Upper lobe of left lung (tissue), 6 donors: ENCODE measurements around the gene KLK15. TPM values are rescaled to one million over a fixed set of nuclear protein-coding genes. Genes with fewer than 3 reads are reported as not detected.
"Not testable (repeated sequence)": the region's sequence is repeated elsewhere in the genome, so short reads cannot be mapped to it uniquely, and the experiment has no call there.

Experiments used
- ATAC-seq, 2 donors: fragments of 200-7000 bp; cut with Tn5 transposase; one replicate each; pipeline ENCODE4 v1.9.1; 2022; ENCODE audit warnings: mild to moderate bottlenecking in 2 of 2, moderate library complexity in 2 of 2; ENCODE audit not compliant: low FRiP score in 2 of 2
- DNase-seq, 2 donors: peaks; one replicate each; pipeline ENCODE4 v3.0.0-alpha.2; 2019 to 2020
- H3K27ac ChIP-seq, 4 donors: fragments of 200-600 bp; sonication (generic); one replicate each; pipeline ENCODE4 v1.5.1; 2016 to 2019
- H3K27me3 ChIP-seq, 4 donors: fragments of 200-600 bp; sonication (generic); one replicate each; pipeline ENCODE4 v1.5.1; 2017 to 2019
- H3K36me3 ChIP-seq, 4 donors: fragments of 200-600 bp; sonication (generic); one replicate each; pipeline ENCODE4 v1.5.1; 2016 to 2019
- H3K4me1 ChIP-seq, 4 donors: fragments of 200-600 bp; sonication (generic); one replicate each; pipeline ENCODE4 v1.5.1; 2018 to 2019
- H3K4me3 ChIP-seq, 4 donors: fragments of 200-600 bp; sonication (generic); one replicate each; pipeline ENCODE4 v1.5.1; 2017 to 2019; ENCODE audit warnings: mild to moderate bottlenecking in 2 of 4, moderate library complexity in 1 of 4
- H3K9me3 ChIP-seq, 4 donors: fragments of 200-600 bp; sonication (generic); one replicate each; pipeline ENCODE4 v1.5.1; 2018 to 2019
- CTCF ChIP-seq, 6 experiments: fragments of 450-650 bp in 4 of 6; fragments of 200-600 bp in 2 of 6; sonication (generic) in 2 of 6; IDR thresholded peaks; one replicate each; pipeline ENCODE4 v1.5.1; 2016 to 2019; ENCODE audit warnings: antibody characterized with exemption in 6 of 6
- EP300 ChIP-seq, 4 donors: sonication (generic); formaldehyde crosslinking; IDR thresholded peaks; one replicate each; pipeline ENCODE4 v1.5.1; 2017; ENCODE audit warnings: antibody characterized with exemption in 4 of 4, control low read depth in 2 of 4
- POLR2A ChIP-seq, 4 donors: fragments of 450-650 bp; IDR thresholded peaks; one replicate each; pipeline ENCODE4 v1.5.1; 2016 to 2017; ENCODE audit warnings: antibody characterized with exemption in 4 of 4, mild to moderate bottlenecking in 2 of 4
- POLR2AphosphoS5 ChIP-seq, 2 donors: sonication (generic); formaldehyde crosslinking; IDR thresholded peaks; one replicate each; pipeline ENCODE4 v1.5.1; 2017; ENCODE audit warnings: antibody characterized with exemption in 2 of 2
- WGBS, 2 donors: methylation state at CpG; one replicate each; pipeline ENCODE4 v1.1.5; 2017 to 2018; 5-methylcytosine and 5-hydroxymethylcytosine counted together
- total RNA-seq, 6 donors: library from RNA; depleted of rRNA in 4 of 6; stranded (reverse); fragments of >200 nt in 4 of 6; gene quantifications; one replicate each; pipeline versions ENCODE4 v1.1.0 to v1.2.1, GENCODE V29; 2016 to 2021
- donor health status: DM: no; HTN: no; CAD: no; lungs with moderate emphysema.
- donor health status: DM: no; HTN: yes; CAD: no; lungs with severe emphysema.

KLK15 gene
- total RNA-seq, 6 donors from 2014 or later, result not detected

- H3K27me3 ChIP-seq, result peaks cover 0 to 20% (median 9%) of the 10 kb centered on the region in 4 donors
- TF ChIP-seq EP300 (IDR thresholded peaks at IDR 0.05) (no peak), POLR2A (IDR thresholded peaks at IDR 0.05) (no peak), CTCF (IDR thresholded peaks at IDR 0.05) (no peak), POLR2AphosphoS5 (IDR thresholded peaks at IDR 0.05) (no peak)
- peaks cover 0 to 11% (median 6%) of the 10 kb centered on the region in 4 donors for H3K4me1 ChIP-seq
- no peaks in the 10 kb centered on the region for H3K9me3 ChIP-seq
- H3K36me3 ChIP-seq, result no peaks in the 10 kb centered on the region
- no peak overlapping the region for H3K27ac ChIP-seq
- DNase-seq (no peak), ATAC-seq (no peak)
- H3K4me3 ChIP-seq, result no peak overlapping the region
- WGBS, 2 donors, result 84 to 91% methylated on average over 5 of the region's 5 CpGs
These were observed 18.5 kb downstream of the KLK15 start for GRCh38 chr19:50814883-50815282.

GRCh38 chr19:50812474-50812873, 20.9 kb downstream of the KLK15 start:
- 70 to 83% methylated on average over 2 to 3 of the region's 3 CpGs for WGBS, 2 donors
- H3K36me3 ChIP-seq, result no peaks in the 10 kb centered on the region
- H3K27me3 ChIP-seq, result no peaks in the 10 kb centered on the region
- TF ChIP-seq EP300 (IDR thresholded peaks at IDR 0.05), result no peak
- no peak for TF ChIP-seq POLR2AphosphoS5 (IDR thresholded peaks at IDR 0.05)
- no peak for TF ChIP-seq CTCF (IDR thresholded peaks at IDR 0.05)
- TF ChIP-seq POLR2A (IDR thresholded peaks at IDR 0.05), result no peak
- no peak overlapping the region for H3K27ac ChIP-seq
- ATAC-seq (no peak), DNase-seq (no peak)
- no peaks in the 10 kb centered on the region for H3K4me1 ChIP-seq
- no peak overlapping the region for H3K4me3 ChIP-seq
- no peaks in the 10 kb centered on the region for H3K9me3 ChIP-seq

GRCh38 chr19:50811622-50812238, 21.6 kb downstream of the KLK15 start:
- not testable (repeated sequence) for H3K27ac ChIP-seq

GRCh38 chr19:50808856-50809255, 24.5 kb downstream of the KLK15 start:
- Histone ChIP-seq H3K36me3 (no peaks in the 10 kb centered on the region), H3K4me3 (no peak overlapping the region), H3K4me1 (peaks cover 0 to 10% (median 7%) of the 10 kb centered on the region in 4 donors), H3K9me3 (no peaks in the 10 kb centered on the region), H3K27me3 (no peaks in the 10 kb centered on the region), H3K27ac (no peak overlapping the region)
- no peak for DNase-seq
- TF ChIP-seq CTCF (IDR thresholded peaks at IDR 0.05), result no peak
- no peak for TF ChIP-seq POLR2A (IDR thresholded peaks at IDR 0.05)
- no peak for TF ChIP-seq EP300 (IDR thresholded peaks at IDR 0.05)
- WGBS, 2 donors, result 63% methylated on average over 1 of the region's 1 CpG; no CpG with 5 or more reads in 1 of the 2 donors
- ATAC-seq, result no peak

More at GRCh38 chr19:50811622-50812238, 21.6 kb downstream of the KLK15 start:
- not testable (repeated sequence) for H3K36me3 ChIP-seq, DNase-seq, H3K27me3 ChIP-seq, ATAC-seq, H3K9me3 ChIP-seq, H3K4me1 ChIP-seq, H3K4me3 ChIP-seq
- WGBS, 2 donors, result no CpG with 5 or more reads among the region's 3 CpGs

GRCh38 chr19:50804420-50805272, 28.7 kb downstream of the KLK15 start:
- 0 to 3% methylated on average over 17 to 62 of the region's 62 CpGs for WGBS, 2 donors
- H3K27ac ChIP-seq, result peak overlapping the region; percentile 89 to 97 (median 96)
- DNase-seq, result peak; percentile 96 to 99
- H3K4me1 ChIP-seq, result peaks cover 13 to 25% (median 20%) of the 10 kb centered on the region in 4 donors
- no peaks in the 10 kb centered on the region for H3K9me3 ChIP-seq
- peak; percentile 99 for ATAC-seq
- H3K27me3 ChIP-seq, result no peaks in the 10 kb centered on the region
- TF ChIP-seq POLR2A (IDR thresholded peaks at IDR 0.05) (peak; percentile 8 to 83 (median 64)), EP300 (IDR thresholded peaks at IDR 0.05) (no peak), CTCF (IDR thresholded peaks at IDR 0.05) (peak in 3 of 6 experiments; percentile 8 to 30 (median 10)), POLR2AphosphoS5 (IDR thresholded peaks at IDR 0.05) (peak; percentile 63 to 66)
- H3K36me3 ChIP-seq, result peaks cover 4 to 18% (median 9%) of the 10 kb centered on the region in 4 donors
- peak overlapping the region; percentile 85 to 100 (median 94) for H3K4me3 ChIP-seq
